Upper lobe of right lung (tissue), 1 donor: ENCODE data around the gene PDE8A. TPM values are rescaled to one million over a fixed set of nuclear protein-coding genes. Genes with fewer than 3 reads are reported as not detected.
A peak's percentile ranks its signal among the peaks of the same experiment; 100 is the strongest.

Experiments used
- ATAC-seq: fragments of 200-7000 bp; cut with Tn5 transposase; one replicate; pipeline ENCODE4 v1.9.1; 2020; ENCODE audit warnings: mild to moderate bottlenecking, moderate library complexity
- DNase-seq: peaks from one replicate; pipeline ENCODE4 v3.0.0-alpha.2; 2020
- H3K27ac ChIP-seq: fragments of 200-600 bp; one replicate; pipeline ENCODE4 v1.8.0; 2022
- H3K27me3 ChIP-seq: fragments of 200-600 bp; one replicate; pipeline ENCODE4 v1.8.0; 2022; ENCODE audit warnings: mild to moderate bottlenecking
- H3K36me3 ChIP-seq: fragments of 200-600 bp; one replicate; pipeline ENCODE4 v1.8.0; 2022
- H3K4me1 ChIP-seq: fragments of 200-600 bp; one replicate; pipeline ENCODE4 v1.8.0; 2022
- H3K4me3 ChIP-seq: fragments of 200-600 bp; one replicate; pipeline ENCODE4 v1.8.0; 2022; ENCODE audit warnings: mild to moderate bottlenecking
- H3K9me3 ChIP-seq: fragments of 200-600 bp; one replicate; pipeline ENCODE4 v1.8.0; 2022
- intact Hi-C: fragments of 100-400 bp; cut with DNase I; formaldehyde crosslinking; loops from one replicate; pipeline ENCODE4 v1.11.0; 2022
- total RNA-seq: library from RNA; stranded (reverse); fragmentation: NEBNext Ultra II Directional; extraction: Animal tissue kit (Norgen Biotek cat#: 25700); gene quantifications from one replicate; pipeline ENCODE4 v1.2.1, GENCODE V29; 2021
- TF ChIP-seq, protein P1 (sequence below): fragments of 200-600 bp; IDR thresholded peaks from one replicate; pipeline ENCODE4 v1.8.0; 2022; ENCODE audit warnings: antibody characterized with exemption
- donor health status: DM: no; HTN: yes; CAD: no; lungs with severe emphysema.

The PDE8A gene
- total RNA-seq, 1 donor from 2014 or later: 54.7 TPM

DNA sequence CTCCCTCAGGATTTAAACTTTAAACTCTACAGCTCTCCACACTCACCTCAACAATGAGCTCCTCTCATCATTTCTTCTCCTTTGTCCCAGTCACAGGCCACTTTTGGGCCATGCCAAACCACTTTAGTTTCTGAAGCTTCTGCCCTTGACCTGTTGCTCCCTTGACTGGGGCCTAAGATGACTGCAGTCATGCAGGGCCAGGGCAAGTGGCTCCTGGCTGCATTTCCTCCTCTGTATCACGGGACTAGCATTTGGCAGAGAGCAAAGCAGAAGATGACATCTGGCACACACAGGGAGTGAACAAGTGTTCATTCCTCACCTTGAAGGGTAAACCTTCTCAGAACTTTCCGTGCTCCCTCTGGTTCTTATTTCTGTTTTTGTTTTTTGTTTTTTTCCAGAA lies 136.9 kb downstream of the PDE8A start:
- no peak for DNase-seq
- Histone ChIP-seq H3K27me3 (no peaks in the 10 kb centered on the region), H3K9me3 (no peaks in the 10 kb centered on the region), H3K27ac (no peak overlapping the region), H3K4me3 (no peak overlapping the region), H3K4me1 (no peaks in the 10 kb centered on the region), H3K36me3 (peaks cover 52% of the 10 kb centered on the region)
- TF ChIP-seq, protein P1, sequence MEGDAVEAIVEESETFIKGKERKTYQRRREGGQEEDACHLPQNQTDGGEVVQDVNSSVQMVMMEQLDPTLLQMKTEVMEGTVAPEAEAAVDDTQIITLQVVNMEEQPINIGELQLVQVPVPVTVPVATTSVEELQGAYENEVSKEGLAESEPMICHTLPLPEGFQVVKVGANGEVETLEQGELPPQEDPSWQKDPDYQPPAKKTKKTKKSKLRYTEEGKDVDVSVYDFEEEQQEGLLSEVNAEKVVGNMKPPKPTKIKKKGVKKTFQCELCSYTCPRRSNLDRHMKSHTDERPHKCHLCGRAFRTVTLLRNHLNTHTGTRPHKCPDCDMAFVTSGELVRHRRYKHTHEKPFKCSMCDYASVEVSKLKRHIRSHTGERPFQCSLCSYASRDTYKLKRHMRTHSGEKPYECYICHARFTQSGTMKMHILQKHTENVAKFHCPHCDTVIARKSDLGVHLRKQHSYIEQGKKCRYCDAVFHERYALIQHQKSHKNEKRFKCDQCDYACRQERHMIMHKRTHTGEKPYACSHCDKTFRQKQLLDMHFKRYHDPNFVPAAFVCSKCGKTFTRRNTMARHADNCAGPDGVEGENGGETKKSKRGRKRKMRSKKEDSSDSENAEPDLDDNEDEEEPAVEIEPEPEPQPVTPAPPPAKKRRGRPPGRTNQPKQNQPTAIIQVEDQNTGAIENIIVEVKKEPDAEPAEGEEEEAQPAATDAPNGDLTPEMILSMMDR: no peak
- intact Hi-C loops: no loop called here
- ATAC-seq: no peak

DNA sequence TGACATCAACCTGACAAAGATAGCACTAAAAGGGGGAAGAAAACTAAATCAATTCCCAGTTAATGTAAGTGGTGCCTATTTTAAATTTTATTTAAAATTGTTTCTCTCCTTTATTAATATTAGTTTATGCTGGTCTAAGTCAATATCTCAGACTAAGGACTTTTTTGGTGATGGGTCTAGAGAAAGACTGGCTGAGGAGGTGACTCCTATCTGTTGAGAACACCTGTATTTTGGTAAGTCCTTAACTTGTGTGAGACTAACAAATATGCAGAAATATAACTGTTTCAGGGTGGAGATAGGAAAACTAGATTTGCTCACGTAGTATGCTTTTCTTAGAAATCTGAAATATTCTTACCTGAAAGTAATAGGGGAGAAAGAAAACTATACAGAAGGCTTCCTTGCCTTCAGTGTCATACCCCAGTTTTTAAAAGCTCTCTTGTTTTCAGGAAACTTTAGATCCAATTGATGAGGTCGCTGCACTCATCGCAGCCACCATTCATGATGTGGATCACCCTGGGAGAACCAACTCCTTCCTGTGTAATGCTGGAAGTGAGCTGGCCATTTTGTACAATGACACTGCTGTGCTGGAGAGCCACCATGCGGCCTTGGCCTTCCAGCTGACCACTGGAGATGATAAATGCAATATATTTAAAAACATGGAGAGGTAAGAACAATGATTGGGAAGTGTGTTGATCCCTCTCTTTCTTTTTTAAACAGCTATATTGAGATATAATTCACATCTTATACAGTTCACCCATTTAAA lies 138.9 kb downstream of the PDE8A start:
- ATAC-seq (no peak), DNase-seq (no peak)
- no peaks in the 10 kb centered on the region for H3K4me1 ChIP-seq
- H3K36me3 ChIP-seq: peaks cover 61% of the 10 kb centered on the region
- no peaks in the 10 kb centered on the region for H3K27me3 ChIP-seq
- H3K4me3 ChIP-seq: no peak overlapping the region
- H3K9me3 ChIP-seq: no peaks in the 10 kb centered on the region
- no peak overlapping the region for H3K27ac ChIP-seq
- intact Hi-C loops: no loop called here
- TF ChIP-seq, protein P1: no peak

DNA sequence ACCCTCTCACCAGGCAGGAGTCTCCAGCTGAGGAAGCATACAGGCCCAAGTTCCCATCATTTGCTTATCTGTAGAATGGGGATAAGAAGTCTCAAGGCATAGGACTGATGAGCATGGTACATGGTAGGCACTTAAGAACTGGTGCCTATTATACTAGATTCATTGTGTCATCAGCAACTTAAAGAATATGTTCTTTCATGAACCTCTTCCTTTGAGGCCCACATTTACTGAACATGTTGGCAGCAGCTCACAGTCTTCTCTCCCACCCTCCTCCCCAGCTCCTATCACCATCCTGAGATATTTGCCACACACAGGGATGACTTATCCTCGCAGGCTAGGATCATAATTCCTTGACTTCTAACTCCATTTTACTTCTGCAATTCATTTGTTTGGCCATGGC lies 142.5 kb downstream of the PDE8A start:
- intact Hi-C loops: no loop called here
- Histone ChIP-seq H3K27me3 (no peaks in the 10 kb centered on the region), H3K36me3 (peaks cover 54% of the 10 kb centered on the region), H3K9me3 (no peaks in the 10 kb centered on the region), H3K4me3 (no peak overlapping the region), H3K27ac (no peak overlapping the region), H3K4me1 (no peaks in the 10 kb centered on the region)
- TF ChIP-seq, protein P1: no peak
- ATAC-seq (no peak), DNase-seq (no peak)

DNA sequence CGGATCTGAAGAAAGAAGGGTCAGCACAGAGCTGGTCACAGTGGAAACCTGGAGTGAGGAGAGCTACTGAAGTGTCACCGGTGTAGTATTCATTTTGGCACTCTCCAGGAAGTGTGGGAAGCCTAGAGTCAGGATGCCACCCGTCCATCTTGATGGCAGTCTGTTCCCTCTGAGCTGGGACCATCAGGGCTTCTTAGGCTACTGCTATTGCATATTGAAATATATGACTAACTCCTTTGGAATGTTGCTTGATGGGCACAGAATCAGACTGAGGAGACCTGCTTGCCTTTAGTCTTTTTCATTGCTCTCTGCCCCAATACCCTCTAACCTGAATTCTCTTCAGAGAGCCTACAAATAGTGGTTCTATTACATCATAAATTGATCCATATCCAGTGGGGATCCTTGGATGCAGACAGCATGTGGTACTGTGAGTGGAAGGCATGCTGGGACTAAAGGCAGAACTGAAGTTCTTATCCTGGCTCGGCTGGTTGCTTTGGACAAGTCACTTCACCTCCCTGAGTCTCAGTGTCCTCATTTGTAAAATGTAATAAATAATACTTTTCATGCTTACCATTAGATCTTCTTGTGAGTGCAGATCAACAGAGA lies 143.5 kb downstream of the PDE8A start:
- Histone ChIP-seq H3K4me3 (no peak overlapping the region), H3K27me3 (no peaks in the 10 kb centered on the region), H3K9me3 (no peaks in the 10 kb centered on the region), H3K4me1 (no peaks in the 10 kb centered on the region), H3K36me3 (peaks cover 54% of the 10 kb centered on the region), H3K27ac (no peak overlapping the region)
- DNase-seq (no peak), ATAC-seq (peak; percentile 46)
- TF ChIP-seq, protein P1: no peak
- intact Hi-C loops: no loop called here

DNA sequence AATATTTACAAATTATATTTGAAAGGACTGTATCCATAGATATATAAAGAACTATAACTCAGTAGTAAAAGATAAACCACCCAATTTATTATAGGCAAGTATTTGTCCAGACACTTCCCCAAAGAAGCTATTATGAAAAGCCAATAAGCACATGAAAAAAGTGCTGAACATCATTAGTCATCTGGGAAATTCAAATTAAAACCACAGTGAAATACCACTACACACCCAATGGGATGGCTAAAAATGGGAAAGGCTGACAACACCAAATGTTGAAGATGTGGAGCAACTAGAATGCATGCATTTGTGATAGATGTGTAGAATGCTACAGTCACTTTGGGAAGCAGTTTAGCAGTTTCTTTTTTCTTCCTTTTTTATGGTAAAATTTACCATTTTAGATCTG lies 147.0 kb downstream of the PDE8A start:
- H3K27ac ChIP-seq: no peak overlapping the region
- ATAC-seq (no peak), DNase-seq (no peak)
- intact Hi-C loops: no loop called here
- H3K9me3 ChIP-seq: no peaks in the 10 kb centered on the region
- H3K4me3 ChIP-seq: no peak overlapping the region
- TF ChIP-seq, protein P1: no peak
- no peaks in the 10 kb centered on the region for H3K4me1 ChIP-seq
- peaks cover 29% of the 10 kb centered on the region for H3K36me3 ChIP-seq
- no peaks in the 10 kb centered on the region for H3K27me3 ChIP-seq
